RPMI7951 (cell line): Measurements from ENCODE around the gene COL4A5. TPM values are rescaled to one million over a fixed set of nuclear protein-coding genes. Genes with fewer than 3 reads are reported as not detected.
"Not testable (repeated sequence)": the region's sequence is repeated elsewhere in the genome, so short reads cannot be mapped to it uniquely, and the experiment has no call there.

Source experiments
- DNase-seq: peaks from one replicate; pipeline ENCODE4 v3.0.0-alpha.2; 2012; ENCODE audit warnings: low read depth
- total RNA-seq: library from RNA; depleted of rRNA; stranded (reverse); fragments of >200 nt; shearing (Covaris generic); gene quantifications from 2 replicates; pipeline ENCODE4 v1.2.3, GENCODE V29; 2014; rRNA removed

COL4A5 gene
- 3.2 and 4.6 TPM in 2 replicates for total RNA-seq

DNA sequence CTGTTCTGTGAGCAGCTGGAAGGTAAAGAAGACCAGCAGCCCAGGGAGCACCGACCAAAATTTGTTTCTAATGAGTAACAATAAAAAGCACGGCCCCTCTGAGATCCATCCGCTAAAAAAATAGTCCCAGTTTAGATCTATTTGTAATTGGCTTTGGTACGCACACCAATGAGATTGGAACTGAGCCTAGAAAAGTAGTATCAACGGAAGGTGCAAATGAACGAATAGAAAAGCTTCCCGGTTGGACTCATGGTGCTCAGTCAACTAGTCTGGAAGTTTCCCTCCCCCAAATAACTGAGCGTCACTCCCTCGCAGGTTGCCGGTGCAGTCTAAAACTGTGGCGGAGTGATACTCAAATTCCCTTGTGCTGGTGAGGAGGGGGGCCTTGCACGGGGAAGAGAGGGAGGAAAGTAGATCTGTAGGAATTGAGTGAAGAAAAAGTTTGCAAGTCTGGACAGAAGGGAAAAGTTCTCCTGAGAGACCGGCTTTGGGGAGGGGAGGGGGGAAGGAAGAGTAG, at the start of gene COL4A5:
Gene COL4A5, plus strand, starts transcription at position 413 of the 517 bp plus-strand sequence. CDS start 288 bp downstream, outside the sequence.
- DNase-seq: peak; percentile 70

DNA sequence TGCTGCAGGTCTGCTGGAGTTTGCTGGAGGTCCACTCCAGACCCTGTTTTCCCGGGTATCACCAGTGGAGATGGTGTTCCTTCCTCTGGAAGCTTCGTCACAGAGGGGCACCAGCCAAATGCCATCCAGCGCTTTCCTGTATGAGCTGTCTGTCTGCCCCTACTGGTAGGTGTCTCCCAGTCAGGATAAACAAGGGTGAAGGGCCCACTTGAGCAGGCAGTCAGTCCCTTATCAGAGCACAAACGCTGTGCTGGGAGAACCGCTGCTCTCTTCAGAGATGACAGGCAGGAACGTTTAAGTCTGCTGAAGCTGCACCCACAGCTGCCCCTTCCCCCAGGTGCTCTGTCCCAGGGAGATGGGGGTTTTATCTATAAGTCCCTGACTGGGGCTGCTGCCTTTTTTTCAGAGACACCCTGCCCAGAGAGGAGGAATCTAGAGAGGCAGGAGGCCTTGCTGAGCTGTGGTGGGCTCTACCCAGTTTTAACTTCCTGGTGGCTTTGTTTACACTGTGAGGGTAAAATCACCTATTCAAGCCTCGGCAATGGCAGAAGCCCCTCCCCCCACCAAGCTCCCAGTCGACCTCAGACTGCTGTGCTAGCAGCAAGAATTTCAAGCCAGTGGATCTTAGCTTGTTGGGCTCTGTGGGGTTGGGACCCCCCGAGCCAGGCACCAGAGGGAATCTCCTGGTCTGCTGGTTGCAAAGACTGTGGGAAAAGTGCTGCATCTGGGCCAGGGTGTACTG, 48.5 kb upstream of the COL4A5 start:
- DNase-seq: not testable (repeated sequence)

DNA sequence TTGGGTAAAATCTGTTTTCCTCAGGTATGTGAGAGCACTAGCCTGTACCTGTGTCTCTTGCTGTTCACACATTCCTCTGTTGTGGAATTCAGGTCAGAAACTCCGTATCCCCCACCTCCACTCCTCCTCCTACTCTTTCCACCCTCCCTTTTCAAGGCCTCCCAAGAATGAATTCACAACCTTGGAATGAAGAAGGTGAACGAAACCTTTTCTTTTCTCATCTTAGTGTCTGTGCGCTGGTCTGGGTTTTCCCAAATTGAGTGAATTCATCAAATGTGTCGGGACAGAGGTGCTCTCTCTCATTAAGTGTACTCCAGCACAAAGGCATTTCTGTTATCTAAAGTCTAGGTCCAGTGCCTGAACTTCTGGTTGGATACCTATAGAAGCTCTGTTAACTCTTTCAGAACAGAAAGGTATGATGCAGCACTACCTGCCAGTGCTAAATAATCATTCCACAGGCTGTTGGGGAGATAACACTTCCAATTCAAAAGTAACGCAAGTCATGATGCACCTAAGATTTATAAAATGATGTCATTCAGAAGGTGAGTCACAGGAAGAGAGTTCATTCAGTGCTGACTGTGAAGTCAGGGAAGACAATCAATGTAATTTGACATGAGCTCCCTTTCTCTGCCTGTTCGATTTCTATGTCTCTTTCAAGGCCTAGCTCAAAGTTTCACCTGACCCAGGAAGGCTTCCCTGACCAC, 43.3 kb upstream of the COL4A5 start:
- peak; percentile 28 for DNase-seq

DNA sequence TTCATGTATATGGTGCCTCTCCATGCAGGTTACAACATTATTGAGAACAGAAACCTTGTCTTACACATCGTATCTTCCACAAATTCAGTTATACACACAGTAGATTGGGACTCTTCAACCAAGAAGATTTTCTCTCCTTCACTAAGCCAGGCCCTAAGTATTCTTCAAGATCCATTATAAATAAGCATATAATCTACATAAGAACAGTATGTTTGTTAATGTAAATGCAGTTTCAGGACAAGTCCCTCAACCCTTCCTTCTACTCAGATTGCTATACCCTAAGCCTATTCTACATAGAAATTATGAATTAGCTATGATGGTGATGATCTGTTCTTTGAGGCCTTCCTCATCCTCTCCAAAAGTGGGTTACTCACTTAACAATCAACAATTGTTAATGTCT, 42.7 kb upstream of the COL4A5 start:
- no peak for DNase-seq

DNA sequence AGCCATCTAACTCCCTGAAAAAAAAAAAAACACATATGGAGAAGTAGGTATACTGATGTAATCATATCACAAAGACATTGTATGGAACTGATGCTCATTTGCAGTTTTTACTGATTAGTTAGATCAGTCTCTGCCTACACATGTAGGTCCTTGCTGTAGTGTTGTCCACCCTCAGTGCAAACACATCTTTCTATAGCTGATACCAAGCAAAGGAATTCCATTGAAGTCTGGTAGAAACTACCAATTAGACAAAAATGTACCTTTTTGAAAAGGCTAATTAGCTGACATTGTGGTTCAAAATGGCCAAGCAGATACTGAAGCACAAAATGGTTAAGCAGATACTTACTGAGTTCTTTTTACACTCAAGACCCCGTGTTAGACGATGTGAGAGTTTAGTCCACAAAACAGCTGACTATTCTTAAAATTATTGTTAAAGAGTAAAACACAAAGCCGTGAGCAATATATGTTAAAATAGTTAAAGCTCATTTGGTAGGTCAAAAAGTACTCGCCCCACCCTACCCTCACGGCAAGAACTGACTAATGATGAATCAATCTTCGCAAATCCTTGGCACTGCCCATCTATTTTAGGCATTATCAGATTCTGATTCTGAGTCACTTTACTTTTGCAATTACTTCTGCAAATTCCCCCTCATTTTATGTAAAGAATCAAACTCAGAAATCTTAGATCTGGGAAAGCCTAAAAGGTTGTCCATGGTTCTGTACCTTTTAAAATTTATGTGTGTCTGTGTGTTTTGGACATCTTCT, 41.8 kb upstream of the COL4A5 start:
- DNase-seq: peak; percentile 59

DNA sequence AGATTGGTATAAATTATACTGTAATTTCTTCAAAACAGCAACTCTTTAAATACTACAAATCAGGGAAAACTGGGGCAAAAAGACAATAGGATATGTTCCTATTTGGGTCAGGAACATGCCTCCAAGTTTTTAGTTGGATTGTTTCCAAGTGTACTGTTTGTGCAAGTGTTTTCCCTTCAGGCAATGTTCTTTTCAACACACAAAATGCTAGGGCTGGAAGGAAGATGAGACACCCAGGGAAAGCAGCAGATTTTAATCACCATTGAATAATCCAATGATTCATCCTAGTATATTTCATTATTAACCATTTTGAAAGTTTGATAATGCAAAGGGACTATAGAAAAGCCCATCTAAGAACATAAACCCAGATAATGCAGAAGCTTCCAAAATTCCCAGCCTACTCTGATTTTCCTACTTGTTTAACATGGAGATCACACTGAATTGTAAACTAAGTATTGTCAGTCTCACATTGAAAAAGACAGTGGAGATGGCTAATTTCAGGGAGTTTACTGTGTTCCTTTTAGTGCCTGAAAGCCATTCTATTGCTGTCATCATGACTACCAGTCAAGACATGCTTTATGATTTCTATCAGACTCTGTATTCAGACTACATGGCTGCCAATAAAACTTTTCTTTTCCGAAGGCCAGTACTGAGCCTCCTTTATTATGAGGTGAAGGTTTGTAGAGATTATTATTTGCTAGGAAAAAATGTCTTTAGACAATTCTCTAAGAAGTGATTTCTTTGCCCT, 40.0 kb upstream of the COL4A5 start:
- DNase-seq: peak; percentile 76

DNA sequence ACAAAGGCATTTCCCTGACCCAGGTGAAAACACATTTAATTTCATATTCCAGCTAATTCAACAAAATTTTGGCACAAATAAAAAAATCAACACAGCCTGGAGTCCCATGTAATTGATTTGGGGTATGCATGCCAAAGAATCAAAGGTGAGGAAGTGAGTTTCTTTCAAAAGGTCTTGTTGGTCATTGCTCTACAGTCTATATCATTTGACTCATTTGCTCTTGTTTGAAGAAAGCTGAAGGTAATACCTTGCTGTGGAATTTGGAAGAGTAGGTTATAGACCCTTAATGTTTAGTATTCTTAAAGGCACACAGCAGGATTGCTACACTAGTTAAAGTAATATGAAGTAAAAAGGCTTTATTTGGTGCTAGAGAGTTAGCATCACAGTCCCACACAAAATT, 26.9 kb upstream of the COL4A5 start:
- DNase-seq: no peak

DNA sequence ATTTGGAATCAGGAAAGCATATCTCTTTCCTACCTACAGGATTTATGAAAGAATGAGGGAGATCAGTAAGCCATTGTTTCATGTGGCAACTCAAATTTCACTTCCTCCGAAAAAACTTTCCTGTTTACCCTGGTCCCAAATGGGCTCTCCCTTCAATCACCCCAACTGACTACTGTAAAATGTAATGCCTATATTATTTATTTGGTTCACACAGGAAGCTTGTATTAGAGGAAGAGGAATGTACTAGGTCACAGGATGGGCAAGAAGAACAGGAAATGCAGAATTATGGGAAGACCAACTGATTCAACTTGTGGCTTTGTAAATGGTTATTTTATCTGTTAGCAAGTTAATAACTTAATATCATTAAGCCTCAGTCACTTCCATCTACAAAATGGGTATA, 24.5 kb upstream of the COL4A5 start:
- DNase-seq: no peak

DNA sequence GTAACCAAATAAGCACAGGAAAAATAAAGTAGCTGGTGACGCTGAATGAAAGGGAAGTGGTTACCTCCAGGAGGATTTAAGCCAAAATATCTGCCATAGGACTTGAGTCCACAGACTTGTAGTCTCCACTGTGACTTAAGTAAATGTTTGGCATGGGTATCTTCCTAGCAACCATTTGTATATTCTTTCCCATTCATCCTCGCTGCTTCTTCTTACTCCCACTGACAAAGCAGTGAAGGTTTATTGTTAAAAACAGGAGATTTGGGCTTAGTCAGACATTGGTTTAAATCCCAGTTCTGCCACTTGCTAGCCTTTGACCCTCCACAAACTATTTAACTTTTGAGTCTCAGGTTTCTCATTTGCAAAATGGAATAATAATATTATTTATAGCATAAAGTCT, 23.7 kb upstream of the COL4A5 start:
- DNase-seq: no peak

DNA sequence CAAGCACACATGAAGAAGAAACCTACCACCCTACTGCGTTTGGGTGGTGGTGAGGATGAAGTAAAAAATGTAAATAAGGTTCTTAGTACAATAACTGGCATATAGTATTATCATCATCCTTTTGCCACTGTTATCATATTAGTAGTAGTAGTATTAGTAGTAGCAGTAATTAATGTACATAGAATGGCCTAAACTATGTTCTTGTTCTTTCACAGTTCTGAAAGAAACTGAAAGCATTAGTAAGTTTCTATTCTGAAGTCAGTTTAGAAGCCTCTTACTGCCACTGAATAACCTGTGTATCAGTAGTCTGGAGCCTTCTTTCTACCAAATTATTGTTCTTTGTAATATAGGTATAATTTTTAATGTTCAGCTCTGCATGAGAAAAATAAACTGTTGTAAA, 22.4 kb upstream of the COL4A5 start:
- DNase-seq: no peak

DNA sequence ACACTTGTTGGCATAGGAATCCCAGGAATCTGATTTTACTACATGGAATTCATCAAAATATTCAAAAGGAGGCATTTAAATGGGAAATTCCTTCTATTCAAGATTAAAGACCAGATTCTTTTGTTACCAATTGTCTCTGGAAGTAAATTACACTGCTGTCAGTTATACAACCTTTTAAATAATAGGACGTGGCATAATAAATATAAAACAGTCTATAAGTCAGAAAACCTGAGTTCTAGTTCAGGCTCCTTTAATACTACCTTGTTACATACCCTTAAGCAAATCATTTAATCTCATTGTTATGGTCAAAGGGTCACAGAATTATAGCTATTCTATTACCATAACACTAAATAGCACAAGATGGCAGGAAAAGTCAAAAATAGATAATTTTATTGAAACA, 20.2 kb upstream of the COL4A5 start:
- DNase-seq: no peak

DNA sequence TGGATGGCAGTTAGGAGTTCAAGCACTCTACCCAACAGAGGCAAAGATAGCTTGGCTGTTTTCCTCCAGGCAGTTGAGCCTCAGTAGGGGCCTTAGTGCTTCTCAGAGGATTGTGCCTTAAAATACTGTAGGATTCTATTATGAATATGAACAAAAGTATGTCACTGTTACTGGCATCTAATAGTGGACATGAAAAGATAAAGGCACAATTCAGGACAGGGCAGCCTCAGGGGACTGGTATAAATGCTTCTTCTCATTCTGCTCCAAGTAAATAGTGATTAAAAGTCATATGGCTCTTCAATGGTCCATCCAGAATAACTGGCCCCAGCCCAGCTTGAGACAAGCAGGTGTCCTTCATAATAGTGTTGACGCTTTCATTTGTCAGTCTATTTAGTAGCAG, 19.2 kb upstream of the COL4A5 start:
- DNase-seq: no peak

DNA sequence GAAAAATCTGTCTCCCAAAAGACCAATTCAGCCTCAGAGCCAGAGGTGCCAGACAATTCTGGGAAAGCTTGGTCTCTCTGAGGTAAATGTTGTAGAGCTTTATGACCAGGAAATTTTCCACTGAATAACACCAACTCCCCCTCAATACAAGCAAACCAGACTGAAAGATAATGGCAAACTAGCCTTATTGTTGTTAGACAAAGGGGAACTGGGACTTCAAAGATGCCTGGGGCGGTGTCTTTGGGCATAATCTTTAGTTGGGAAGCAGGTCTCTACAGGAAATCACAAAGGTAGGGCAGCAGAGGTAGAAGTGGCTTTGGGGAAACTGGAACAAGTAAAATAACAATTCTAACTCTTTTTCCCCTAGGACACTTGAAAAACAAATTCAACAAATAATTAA, 13.4 kb upstream of the COL4A5 start:
- DNase-seq: no peak

DNA sequence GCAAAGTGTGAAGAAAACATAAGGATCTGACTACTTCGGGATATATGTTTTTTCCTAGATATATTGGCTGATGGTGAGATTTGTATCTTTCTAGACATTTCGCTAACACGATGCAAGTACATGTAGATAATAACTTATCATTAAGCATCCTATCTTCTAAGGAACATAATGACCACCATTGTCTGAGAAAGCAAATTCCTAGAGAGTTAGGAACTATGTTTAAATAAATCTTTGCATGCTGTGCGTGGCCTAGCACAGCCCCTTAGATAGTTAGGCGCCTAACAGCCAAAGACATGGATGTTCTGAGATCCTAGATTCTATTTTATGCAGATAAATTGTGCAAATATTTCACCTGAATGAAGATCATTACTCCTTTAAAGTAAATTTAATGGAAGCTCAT, 4.4 kb upstream of the COL4A5 start:
- DNase-seq: no peak

DNA sequence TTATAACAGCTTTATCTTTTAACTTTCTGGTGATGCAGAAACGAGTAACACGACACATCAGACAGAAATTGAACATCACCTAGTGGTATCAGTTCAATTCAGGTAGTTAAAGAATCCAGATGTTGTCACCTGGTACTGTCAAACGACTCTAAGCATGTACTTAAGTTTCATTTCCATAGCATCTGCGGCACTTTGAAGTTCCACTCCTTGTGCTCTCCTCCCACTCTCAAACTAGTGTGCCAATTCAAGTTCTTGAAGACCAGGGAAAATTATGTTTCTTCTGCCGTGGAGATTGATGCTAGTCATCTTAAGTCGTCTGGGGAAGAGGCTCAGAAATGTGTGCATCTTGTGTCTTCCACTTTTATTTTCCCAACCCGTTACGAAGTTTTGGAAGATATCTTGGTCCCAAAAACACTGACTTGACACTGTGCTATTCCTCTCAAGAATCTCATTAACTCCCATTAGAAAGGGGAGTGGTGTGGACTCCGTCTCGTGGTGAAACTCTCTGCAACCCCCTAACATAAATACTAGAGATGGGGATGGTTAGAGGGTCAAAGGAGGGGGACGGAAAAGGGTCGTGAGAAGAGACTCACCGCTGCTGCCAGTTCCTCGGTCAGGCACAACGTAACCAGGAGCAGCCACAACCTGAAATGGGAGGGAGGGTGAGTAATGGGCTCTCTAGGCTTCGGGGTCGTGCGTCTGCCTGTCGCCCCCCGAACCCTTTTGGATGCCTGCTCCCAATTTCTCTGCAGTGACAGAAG, 2.1 kb upstream of the COL4A5 start:
- no peak for DNase-seq

DNA sequence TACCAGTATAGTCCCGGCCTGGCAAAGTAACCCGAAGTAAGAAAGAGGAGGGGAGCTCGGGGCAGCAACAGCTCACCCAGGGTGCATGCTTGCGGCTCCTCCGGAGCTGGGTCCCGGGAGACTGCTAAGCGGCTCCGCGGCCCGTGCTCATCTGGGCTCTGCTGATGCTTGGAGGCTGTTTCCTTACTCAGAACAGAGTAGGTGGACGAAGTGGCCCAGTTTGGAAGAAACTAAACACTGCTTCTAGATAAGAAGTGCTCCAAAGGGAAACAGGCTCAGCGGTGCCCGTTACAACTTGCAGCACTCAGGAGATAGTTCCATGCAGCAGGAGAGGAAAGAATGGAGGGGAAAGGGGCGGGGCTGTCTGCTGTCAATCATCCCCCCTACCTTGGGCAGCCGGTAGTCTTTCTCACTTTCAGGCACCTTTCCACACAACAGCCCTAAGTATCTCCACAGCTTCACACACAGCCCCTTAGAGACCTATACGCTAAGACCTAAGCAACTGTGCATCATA, 1.5 kb upstream of the COL4A5 start, which contains the start of gene COL4A6:
Gene COL4A6, minus strand, starts transcription at position 313 of the 514 bp plus-strand sequence. Its CDS starts 226 bp downstream, at position 87.
- DNase-seq: no peak

DNA sequence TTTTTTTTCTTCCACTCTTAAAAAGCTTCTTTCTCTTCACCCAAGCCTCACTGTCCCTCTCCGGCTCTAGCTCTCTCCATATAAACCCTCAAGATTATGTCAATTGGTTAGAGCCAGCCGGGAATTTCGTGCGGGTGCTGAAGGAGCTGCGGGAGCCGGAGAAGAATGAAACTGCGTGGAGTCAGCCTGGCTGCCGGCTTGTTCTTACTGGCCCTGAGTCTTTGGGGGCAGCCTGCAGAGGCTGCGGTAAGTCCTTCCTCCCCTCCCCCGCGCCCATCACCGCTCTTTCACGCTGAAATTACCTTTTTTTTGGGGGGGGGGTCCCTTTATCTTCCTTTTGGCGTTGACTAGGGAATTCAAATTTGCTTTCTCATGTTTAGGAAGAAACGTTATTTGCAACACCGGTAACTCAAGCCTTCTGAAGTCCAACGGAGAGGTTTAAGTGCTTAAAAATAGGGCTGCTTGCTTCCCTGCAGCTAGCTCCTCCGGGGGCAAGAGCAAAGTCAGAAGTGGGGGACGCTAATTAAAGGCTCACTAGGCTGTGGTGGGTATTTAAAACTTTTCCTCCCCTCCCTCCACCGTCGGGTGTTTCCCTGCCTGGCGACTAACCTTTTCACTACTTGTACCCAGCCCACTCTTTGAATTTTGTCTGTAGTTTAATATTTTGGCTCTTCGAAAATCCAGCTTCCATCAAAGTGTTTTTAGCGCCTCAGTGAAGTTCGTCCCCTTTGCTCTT, 491 bp downstream of the COL4A5 start:
- DNase-seq: peak; percentile 11

DNA sequence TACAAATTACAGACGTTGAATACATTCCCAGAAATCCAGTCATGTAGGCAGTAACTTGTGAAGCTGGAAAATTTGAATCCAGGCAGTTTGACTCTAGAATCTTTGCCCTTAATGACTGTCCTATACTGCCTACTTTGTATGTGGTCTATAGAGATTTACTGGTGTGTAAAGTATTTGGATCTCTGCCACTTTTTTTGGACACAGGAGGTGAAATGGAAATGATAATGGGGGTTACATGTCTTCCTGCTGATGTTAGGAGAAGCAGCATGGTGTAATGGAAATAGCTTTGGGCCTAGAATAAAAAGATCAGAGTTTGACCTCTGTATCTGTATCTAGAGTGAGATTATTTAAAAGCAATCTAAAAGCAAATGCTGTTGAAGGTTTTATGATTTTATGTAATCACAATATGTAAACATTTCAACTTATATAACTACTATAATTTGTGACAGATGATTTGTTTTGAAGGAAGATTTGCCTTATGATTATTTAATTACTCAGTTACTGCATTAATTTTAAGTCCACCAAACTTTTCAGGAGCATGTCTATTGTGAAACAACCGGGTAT, 3.3 kb downstream of the COL4A5 start:
- DNase-seq: no peak

DNA sequence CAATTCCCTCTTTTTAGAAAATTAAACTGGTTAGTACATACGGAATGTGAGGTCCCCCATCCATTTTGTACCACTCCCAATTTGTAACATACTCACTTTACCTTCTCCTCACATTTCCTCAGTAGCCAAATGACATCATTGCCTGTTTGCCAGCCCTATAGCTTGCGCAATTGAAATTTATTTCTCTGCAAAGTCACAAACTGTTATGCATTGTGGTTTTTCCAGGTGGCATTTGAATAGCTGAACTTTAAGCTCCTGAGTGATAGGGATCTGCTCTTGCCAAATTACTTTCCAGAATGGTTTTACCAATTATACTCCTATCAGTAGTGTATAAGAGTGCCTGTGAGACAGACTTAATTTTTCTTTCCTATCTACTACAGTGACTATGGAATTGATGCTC, 7.7 kb downstream of the COL4A5 start:
- DNase-seq: peak; percentile 38
